Aorta (tissue), 5 donors: ENCODE results near the gene NR2F2. TPM values are rescaled to one million over a fixed set of nuclear protein-coding genes. Genes with fewer than 3 reads are reported as not detected.

Experiments
- ATAC-seq: fragments of 200-7000 bp; cut with Tn5 transposase; one replicate; pipeline ENCODE4 v1.9.1; 2022; ENCODE audit warnings: moderate library complexity; ENCODE audit not compliant: low FRiP score
- DNase-seq, 2 donors: peaks; one replicate each; pipeline ENCODE4 v3.0.0-alpha.2; 2020
- H3K27ac ChIP-seq, 2 donors: one replicate each; pipeline ENCODE4 v1.5.1; 2013; ENCODE audit warnings: low read length in 2 of 2, mild to moderate bottlenecking in 2 of 2, moderate library complexity in 2 of 2, control low read depth in 1 of 2, inconsistent platforms in 1 of 2, low read depth in 1 of 2
- H3K27me3 ChIP-seq, 2 donors: one replicate each; pipeline ENCODE4 v1.6.1; 2013; ENCODE audit warnings: control low read depth in 1 of 2, low read length in 1 of 2, mild to moderate bottlenecking in 1 of 2, moderate library complexity in 1 of 2; ENCODE audit not compliant: insufficient read depth in 2 of 2, control insufficient read depth in 1 of 2
- H3K36me3 ChIP-seq, 2 donors: one replicate each; pipeline ENCODE4 v1.6.1; 2013; ENCODE audit warnings: control low read depth in 1 of 2, low read length in 1 of 2, mild to moderate bottlenecking in 1 of 2; ENCODE audit not compliant: insufficient read depth in 2 of 2, control insufficient read depth in 1 of 2
- H3K4me1 ChIP-seq, 2 donors: one replicate each; pipeline ENCODE4 v1.6.1; 2013; ENCODE audit warnings: low read length in 2 of 2, control low read depth in 1 of 2, mild to moderate bottlenecking in 1 of 2, moderate library complexity in 1 of 2; ENCODE audit not compliant: insufficient read depth in 2 of 2, control insufficient read depth in 1 of 2
- H3K4me3 ChIP-seq, 2 donors: one replicate each; pipeline ENCODE4 v1.5.1; 2013; ENCODE audit warnings: low read length in 2 of 2, control low read depth in 1 of 2, mild to moderate bottlenecking in 1 of 2
- H3K9me3 ChIP-seq: one replicate; pipeline ENCODE4 v1.6.1; 2013; ENCODE audit warnings: mild to moderate bottlenecking, low read length; ENCODE audit not compliant: control insufficient read depth
- WGBS, 2 donors: extraction: QIAGEN DNeasy Blood & Tissue Kit; methylation state at CpG; one replicate each; pipeline ENCODE4 v1.1.7; 2013; 5-methylcytosine and 5-hydroxymethylcytosine counted together
- intact Hi-C, 2 donors: fragments of 100-400 bp; cut with DNase I; formaldehyde crosslinking; loops; one replicate each; pipeline versions ENCODE4 v1.14.2 to v1.15.0; 2022
- polyA plus RNA-seq, 2 donors: library from polyadenylated mRNA; stranded (reverse); fragments of 200-250 nt; gene quantifications; one replicate each; pipeline ENCODE4 v1.2.3, GENCODE V29; 2013
- total RNA-seq, 2 donors: library from RNA; stranded (reverse); fragmentation: NEBNext Ultra II Directional; extraction: Animal tissue kit (Norgen Biotek cat#: 25700); gene quantifications; one replicate each; pipeline ENCODE4 v1.2.1, GENCODE V29; 2021
- donor health status: healthy with polysubstance abuse.
- donor health status: Bipolar disorder and iron deficiency.
- donor health status: DM: no; HTN: no; CAD: no.
- donor health status: DM: no; HTN: no; CAD: no.
- donor health status: DM: yes; HTN: yes; CAD: no.

The NR2F2 gene
- total and polyA plus RNA-seq, 4 donors: 26.0 to 132 (median 108) TPM

DNA sequence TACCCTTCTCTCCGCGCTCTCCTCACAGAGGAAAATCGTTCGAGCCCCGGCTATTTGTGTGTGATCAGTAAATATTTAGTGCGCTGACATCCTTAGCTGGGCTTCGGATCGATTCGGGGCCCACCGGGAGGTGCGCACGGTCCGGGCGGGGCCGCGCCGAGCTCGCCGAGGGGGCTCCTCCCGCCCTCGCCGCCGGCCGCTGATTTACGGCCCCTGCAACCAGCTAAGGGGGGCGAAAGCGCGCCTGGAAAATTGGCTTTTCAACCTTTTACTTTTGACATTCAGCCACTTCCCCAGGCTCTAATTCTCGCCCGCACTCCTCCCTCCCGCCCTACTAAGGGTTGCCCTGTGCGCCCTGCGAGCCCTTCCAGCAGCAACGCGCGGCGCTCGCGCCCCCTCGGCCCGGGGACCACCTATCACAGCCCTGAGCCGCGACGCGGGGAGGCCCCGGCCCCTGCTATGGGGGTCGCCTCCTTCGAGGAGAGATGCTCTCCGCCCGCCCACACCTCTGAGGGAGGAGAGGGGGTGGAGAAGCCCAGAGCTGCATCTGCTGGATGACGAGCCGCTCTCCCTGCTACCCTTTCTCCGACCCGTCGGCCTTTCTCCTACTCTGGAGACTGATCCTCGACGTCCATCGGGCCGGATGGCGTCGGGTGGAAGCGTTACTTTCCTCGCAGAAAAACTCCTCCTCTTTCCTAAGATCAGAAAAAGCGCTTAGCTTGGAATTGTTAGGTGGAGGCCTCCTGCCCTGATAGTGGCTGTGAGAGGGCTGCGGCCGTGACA is 7.8 kb upstream of the NR2F2 start:
- peak in 1 of 2 donors; percentile 81 for DNase-seq

DNA sequence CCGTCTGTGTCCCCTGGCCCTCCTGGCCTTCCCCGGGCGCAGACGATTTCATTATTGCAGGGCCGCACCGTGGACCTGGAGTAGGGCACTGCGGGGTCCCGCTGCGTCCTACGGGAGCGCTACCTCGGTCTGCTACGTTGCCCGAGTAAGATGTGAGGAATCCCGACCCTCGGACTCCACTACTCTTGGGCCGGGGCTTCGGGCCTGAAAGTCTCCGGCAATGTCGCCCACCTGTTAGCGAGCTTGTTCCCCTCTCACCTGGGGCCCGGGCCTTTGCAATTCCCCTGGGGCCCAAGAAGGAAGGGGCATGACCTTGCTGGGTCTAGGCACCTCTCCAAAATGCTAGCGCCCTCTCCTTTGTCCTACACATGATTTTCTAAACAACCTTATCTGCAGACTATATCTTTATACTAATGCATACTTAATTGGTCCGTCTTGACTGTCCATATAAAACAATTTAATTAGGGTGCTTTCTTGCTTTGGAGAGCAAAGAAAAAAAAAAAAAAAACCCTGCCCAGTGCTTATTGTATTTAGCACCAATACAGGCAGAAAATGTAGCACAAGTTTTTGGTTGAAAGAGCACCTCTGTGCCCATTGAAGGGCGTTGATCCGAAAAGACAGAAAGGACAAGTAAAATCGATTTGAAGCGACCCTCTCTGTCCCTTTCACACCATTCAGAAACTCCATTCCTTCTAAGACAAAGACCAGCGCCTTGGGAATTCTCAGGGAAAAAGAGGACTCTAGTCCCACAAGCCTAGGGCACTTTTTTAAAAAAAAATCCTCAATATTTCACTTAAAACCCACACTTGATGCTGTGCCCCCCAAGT is 7.0 kb upstream of the NR2F2 start:
- H3K36me3 ChIP-seq: no peaks in the 10 kb centered on the region
- ATAC-seq: no peak
- intact Hi-C loops: loop anchor here in 1 of 2 donors (5.0 to 10.0 kb wide), 6 partner anchors 139 to 1149 kb away; no protein-coding TSS in a partner anchor
- H3K27me3 ChIP-seq: no peaks in the 10 kb centered on the region
- 84 to 85% methylated on average over 29 of the region's 29 CpGs for WGBS, 2 donors
- no peak for DNase-seq
- no peak overlapping the region for H3K4me3 ChIP-seq
- no peaks in the 10 kb centered on the region for H3K4me1 ChIP-seq
- H3K9me3 ChIP-seq: no peaks in the 10 kb centered on the region
- no peak overlapping the region for H3K27ac ChIP-seq

More for the DNA sequence above, 7.8 kb upstream of the NR2F2 start:
- 37 to 39% methylated on average over 57 to 66 of the region's 66 CpGs for WGBS, 2 donors
- peak; percentile 55 for ATAC-seq
- H3K27me3 ChIP-seq: no peaks in the 10 kb centered on the region
- no peaks in the 10 kb centered on the region for H3K36me3 ChIP-seq
- no peaks in the 10 kb centered on the region for H3K9me3 ChIP-seq
- H3K4me3 ChIP-seq: peak overlapping the region; percentile 27 to 70
- intact Hi-C loops: loop anchor here in 1 of 2 donors (5.0 to 10.0 kb wide), 6 partner anchors 138 to 1148 kb away; no protein-coding TSS in a partner anchor
- peak overlapping the region in 1 of 2 donors; percentile 66 for H3K27ac ChIP-seq
- H3K4me1 ChIP-seq: no peaks in the 10 kb centered on the region

DNA sequence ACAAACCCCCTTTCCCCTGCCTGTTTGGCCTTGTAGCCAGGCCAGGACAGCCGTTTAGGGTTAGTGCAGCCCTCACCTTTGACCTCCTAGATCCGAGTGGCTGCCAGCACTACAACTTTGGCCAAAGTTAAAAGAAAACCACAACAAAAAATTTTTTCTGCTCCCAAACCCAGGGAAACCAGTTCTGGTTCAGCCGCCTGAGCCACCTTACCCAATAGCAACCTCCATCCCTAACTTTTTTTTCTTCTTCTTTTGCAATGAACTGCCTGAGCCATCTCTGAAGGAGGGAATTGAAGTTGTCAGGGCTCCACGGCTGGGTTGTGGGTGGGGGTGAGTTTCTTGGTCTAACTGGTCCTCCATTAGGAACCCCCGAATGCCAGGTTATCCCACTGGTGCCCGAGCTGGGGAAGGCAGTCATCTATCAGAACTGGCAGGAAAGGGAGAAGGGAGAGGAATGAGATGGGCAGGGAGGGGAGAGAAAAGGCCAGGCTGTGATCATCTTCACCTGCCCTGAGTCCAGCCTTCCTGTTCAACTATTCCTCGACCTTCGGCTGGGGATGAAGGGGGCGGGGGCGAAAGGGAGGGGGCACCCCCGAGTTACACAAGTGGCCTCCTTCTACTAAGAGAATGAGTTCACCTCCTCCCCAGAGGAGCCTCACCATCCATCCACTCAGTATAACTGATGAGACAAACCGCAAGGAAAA is 6.2 kb upstream of the NR2F2 start:
- H3K27ac ChIP-seq: no peak overlapping the region
- DNase-seq: peak in 1 of 2 donors; percentile 78
- no peaks in the 10 kb centered on the region for H3K36me3 ChIP-seq
- ATAC-seq: no peak
- no peaks in the 10 kb centered on the region for H3K27me3 ChIP-seq
- H3K4me3 ChIP-seq: no peak overlapping the region
- no peaks in the 10 kb centered on the region for H3K4me1 ChIP-seq
- 66 to 82% methylated on average over 12 of the region's 12 CpGs for WGBS, 2 donors
- intact Hi-C loops: loop anchor here in 1 of 2 donors (5.0 to 10.0 kb wide), 6 partner anchors 140 to 1150 kb away; no protein-coding TSS in a partner anchor
- H3K9me3 ChIP-seq: no peaks in the 10 kb centered on the region

DNA sequence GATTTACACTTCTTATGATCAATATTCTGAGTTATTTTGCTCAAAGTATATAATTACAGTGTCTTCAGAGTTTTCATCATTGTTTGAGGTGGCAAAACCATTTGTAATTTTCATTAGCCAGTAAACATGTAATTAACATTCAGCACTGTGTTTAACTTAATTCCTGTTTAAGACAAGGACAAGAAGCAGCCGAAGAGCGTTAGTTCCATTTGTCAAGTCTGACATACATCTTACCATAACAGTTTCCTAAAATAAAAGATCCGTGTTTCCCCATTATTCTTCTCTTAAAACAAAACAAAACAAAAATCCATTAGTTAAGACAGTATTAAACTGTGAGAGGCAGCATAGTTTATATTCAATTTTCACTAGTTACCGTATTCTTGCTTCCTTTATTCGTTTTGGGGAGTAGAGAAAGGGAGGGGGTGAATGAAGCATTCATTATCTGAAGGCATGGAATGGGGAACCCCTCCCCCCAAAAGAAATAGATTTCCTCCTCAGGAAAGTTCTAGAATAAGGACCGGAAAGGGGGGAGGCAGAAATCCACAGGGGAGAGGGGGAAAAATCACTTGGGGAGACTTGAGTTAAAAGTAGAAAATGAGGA is 5.5 kb upstream of the NR2F2 start:
- Histone ChIP-seq H3K27me3 (no peaks in the 10 kb centered on the region), H3K27ac (peak overlapping the region in 1 of 2 donors; percentile 41), H3K4me1 (no peaks in the 10 kb centered on the region), H3K36me3 (no peaks in the 10 kb centered on the region), H3K4me3 (peak overlapping the region in 1 of 2 donors; percentile 96), H3K9me3 (no peaks in the 10 kb centered on the region)
- DNase-seq: no peak
- intact Hi-C loops: loop anchor here (5.0 to 10.0 kb wide), 8 partner anchors 140 to 1653 kb away; no protein-coding TSS in a partner anchor
- 47 to 54% methylated on average over 6 of the region's 6 CpGs for WGBS, 2 donors
- no peak for ATAC-seq

DNA sequence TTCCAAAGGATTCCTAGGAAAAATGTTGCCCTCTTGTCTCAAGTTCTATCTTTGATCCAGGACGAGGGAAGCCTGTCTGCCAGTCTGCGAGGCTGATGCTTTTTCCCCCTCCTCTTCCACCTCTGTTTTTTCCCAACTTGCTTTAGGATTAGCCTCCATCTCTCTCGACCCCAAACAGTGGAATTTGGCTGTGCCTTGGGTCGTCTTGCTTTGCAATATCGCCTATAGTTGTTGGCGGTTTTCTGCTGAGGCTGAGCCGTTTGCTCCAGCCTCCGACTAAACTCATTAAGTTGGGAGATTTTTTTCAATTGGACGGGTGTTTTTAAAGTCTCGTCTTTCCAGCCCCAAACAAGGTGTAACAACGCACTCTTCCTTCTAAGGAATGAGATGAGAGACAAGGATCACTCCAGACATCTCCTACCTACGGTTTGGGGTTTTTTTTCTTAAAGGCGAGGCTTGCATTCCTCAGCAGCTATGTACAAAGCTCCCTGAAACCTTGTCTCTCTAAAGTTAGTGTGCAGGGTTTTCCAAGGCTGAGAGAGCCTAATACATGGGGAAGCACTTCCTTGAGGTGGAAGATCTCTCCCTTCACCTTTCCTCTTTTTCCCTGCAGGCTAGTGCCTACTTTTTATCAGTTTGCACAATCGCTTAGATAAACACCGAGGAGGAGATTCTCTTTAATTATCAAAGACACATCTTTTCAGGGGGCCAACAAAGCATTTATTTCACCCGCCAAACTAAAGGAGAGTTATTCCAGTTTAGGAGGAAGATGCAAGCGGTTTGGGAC is 4.8 kb upstream of the NR2F2 start:
- H3K4me1 ChIP-seq: no peaks in the 10 kb centered on the region
- no peak for DNase-seq
- H3K4me3 ChIP-seq: peak overlapping the region; percentile 71 to 96
- no peaks in the 10 kb centered on the region for H3K36me3 ChIP-seq
- H3K9me3 ChIP-seq: no peaks in the 10 kb centered on the region
- peak overlapping the region in 1 of 2 donors; percentile 41 for H3K27ac ChIP-seq
- intact Hi-C loops: loop anchor here (5.0 to 10.0 kb wide), 7 partner anchors 141 to 1653 kb away; no protein-coding TSS in a partner anchor
- no peaks in the 10 kb centered on the region for H3K27me3 ChIP-seq
- 19 to 26% methylated on average over 17 of the region's 17 CpGs for whole genome bisulfite sequencing, 2 donors
- no peak for ATAC-seq

DNA sequence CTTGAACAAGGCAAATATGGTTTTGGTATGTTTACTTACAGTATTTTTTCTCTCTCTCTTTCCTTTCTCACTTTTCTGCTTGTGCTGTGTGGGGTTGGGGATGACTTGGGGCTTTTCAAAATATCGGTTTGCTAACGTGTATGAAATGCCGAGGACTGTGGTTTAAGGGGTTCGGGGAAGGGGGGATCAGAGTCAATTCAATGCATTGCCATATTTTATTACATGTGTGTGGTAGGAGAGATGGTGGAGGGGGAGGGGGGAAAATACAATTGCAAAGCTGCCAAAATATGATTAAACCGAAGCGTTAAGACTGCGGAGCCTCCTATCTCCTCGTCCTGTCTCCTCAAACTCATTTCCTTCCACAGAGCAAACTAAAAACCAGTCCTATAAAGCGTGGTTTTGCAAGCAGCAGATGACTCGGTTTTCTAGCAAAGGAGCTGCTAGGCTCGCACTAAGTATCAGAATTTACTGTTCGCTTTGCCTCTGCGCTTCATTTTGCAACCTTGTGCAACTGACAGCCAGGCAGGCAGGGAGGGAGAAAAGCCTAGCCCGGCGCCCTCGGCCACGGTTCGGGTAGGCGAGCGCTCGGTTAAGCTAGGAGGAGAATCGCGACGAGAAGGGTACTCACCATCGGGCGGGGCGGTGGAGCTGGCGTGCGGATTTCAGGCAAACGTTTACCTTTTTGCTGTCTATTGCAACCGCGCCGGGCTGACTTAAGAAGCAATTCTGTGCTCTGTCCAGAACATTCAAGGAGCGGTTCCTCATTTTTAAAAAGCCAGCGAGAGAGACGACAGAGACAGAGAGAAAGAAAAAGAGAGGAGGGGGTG is 4.0 kb upstream of the NR2F2 start:
- 1 to 2% methylated on average over 36 of the region's 36 CpGs for WGBS, 2 donors
- peak overlapping the region in 1 of 2 donors; percentile 43 for H3K27ac ChIP-seq
- ATAC-seq: peak; percentile 32
- H3K4me1 ChIP-seq: no peaks in the 10 kb centered on the region
- intact Hi-C loops: loop anchor here (5.0 to 10.0 kb wide), 7 partner anchors 142 to 1654 kb away; no protein-coding TSS in a partner anchor
- H3K27me3 ChIP-seq: no peaks in the 10 kb centered on the region
- no peaks in the 10 kb centered on the region for H3K9me3 ChIP-seq
- peak overlapping the region; percentile 71 to 96 for H3K4me3 ChIP-seq
- H3K36me3 ChIP-seq: no peaks in the 10 kb centered on the region
- peak; percentile 60 to 85 for DNase-seq

DNA sequence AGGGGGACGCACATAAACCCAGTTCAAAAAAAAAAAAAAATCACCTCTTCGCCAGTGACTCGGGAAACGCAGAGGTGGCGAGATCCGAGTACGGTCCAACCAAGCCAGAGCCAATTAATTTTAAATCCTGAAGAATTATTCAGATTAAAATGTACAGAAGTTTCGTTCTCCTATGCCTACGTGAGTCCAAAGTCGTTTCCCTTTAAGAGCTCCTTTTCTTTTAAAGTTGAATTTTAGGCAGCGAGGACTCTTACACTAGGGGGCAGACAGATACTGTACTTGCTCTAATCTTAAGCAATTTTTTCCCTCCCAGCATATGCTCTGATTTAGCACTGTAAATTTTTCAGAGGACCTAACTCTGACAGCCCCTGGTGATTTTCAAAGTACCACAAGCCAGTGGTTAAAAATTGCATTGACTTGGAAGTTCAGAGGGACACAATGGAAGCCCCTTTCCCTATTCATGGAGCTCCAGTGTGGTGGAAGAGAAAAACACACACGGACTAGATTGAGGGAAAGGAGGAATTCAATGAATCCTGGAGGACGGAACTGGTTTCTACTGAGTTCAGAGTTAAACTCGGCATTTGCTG is 3.3 kb upstream of the NR2F2 start:
- Histone ChIP-seq H3K27me3 (no peaks in the 10 kb centered on the region), H3K27ac (peak overlapping the region in 1 of 2 donors; percentile 43), H3K4me1 (no peaks in the 10 kb centered on the region), H3K4me3 (peak overlapping the region; percentile 71 to 96), H3K36me3 (no peaks in the 10 kb centered on the region), H3K9me3 (no peaks in the 10 kb centered on the region)
- ATAC-seq (peak; percentile 73), DNase-seq (no peak)
- intact Hi-C loops: loop anchor here (5.0 to 10.0 kb wide), 7 partner anchors 142 to 1655 kb away; no protein-coding TSS in a partner anchor
- 2 to 3% methylated on average over 14 of the region's 14 CpGs for WGBS, 2 donors
